ENCODE data around the gene CDH13. TPM values are rescaled to one million over a fixed set of nuclear protein-coding genes. Genes with fewer than 3 reads are reported as not detected.

CDH13 gene
- total RNA-seq, 2 donors from 2014 or later: not detected

GRCh38 chr16:83136419-83136818 is 509.6 kb downstream of the CDH13 start:
- Mint-ChIP-seq H3K4me3 (no peak overlapping the region), H3K27ac (no peak overlapping the region), H3K36me3 (ENCODE audit: insufficient read depth in 2 of 2) (no peaks in the 10 kb centered on the region), H3K4me1 (ENCODE audit: low read depth) (peaks cover 10% of the 10 kb centered on the region), H3K27me3 (ENCODE audit: low read depth) (no peaks in the 10 kb centered on the region), H3K9me3 (no peaks in the 10 kb centered on the region)
- ATAC-seq (replicated peaks in 1 of 2) (no peak), DNase-seq (no peak)

- DNase-seq (no peak), ATAC-seq (replicated peaks in 1 of 2) (no peak)
- Mint-ChIP-seq H3K4me3 (peak overlapping the region; percentile 38 to 46), H3K27ac (no peak overlapping the region), H3K36me3 (ENCODE audit: insufficient read depth in 2 of 2) (peaks cover 0 to 2% of the 10 kb centered on the region in 2 donors), H3K4me1 (ENCODE audit: low read depth) (peaks cover 10% of the 10 kb centered on the region), H3K27me3 (ENCODE audit: low read depth) (no peaks in the 10 kb centered on the region), H3K9me3 (no peaks in the 10 kb centered on the region)
These were observed 510.2 kb downstream of the CDH13 start for GRCh38 chr16:83136924-83137323.

GRCh38 chr16:83137326-83137781 is 510.6 kb downstream of the CDH13 start:
- H3K27me3 Mint-ChIP-seq (ENCODE audit: low read depth): no peaks in the 10 kb centered on the region
- H3K4me3 Mint-ChIP-seq: peak overlapping the region; percentile 38 to 46
- DNase-seq (peak; percentile 11), ATAC-seq (replicated peaks in 1 of 2) (peak; percentile 60 to 83)
- peaks cover 0 to 2% of the 10 kb centered on the region in 2 donors for H3K36me3 Mint-ChIP-seq (ENCODE audit: insufficient read depth in 2 of 2)
- H3K4me1 Mint-ChIP-seq (ENCODE audit: low read depth): peaks cover 10% of the 10 kb centered on the region
- H3K9me3 Mint-ChIP-seq: no peaks in the 10 kb centered on the region
- peak overlapping the region; percentile 7 for H3K27ac Mint-ChIP-seq

DNA sequence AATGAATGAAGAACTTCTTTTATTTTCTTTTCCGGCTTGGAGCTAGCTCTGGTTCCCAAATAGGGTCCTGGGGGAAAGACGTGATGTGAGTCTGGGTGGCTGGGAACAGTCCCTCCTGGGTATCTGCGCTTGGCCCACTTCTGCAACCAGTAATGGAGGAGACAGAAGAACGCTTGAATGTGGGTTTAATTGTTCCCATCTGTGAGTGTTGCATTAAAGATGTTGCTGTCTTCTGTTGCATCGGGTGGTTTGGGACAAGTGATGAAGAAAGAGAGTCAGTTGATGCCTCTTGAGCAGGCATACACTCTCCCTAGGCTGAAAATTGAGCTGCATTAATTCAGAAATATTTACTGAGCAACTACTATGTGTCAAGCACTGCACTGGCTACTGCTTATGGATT is 511.1 kb downstream of the CDH13 start:
- Mint-ChIP-seq H3K36me3 (ENCODE audit: insufficient read depth in 2 of 2) (peaks cover 0 to 2% of the 10 kb centered on the region in 2 donors), H3K27ac (no peak overlapping the region), H3K4me3 (peak overlapping the region in 1 of 2 donors; percentile 46), H3K27me3 (ENCODE audit: low read depth) (no peaks in the 10 kb centered on the region), H3K9me3 (no peaks in the 10 kb centered on the region), H3K4me1 (ENCODE audit: low read depth) (peaks cover 10% of the 10 kb centered on the region)
- no peak for DNase-seq
- no peak for ATAC-seq (replicated peaks in 1 of 2)

GRCh38 chr16:83138512-83138911 is 511.7 kb downstream of the CDH13 start:
- no peak for ATAC-seq (replicated peaks in 1 of 2)
- Mint-ChIP-seq H3K36me3 (ENCODE audit: insufficient read depth in 2 of 2) (peaks cover 0 to 2% of the 10 kb centered on the region in 2 donors), H3K4me1 (ENCODE audit: low read depth) (peaks cover 10% of the 10 kb centered on the region), H3K27me3 (ENCODE audit: low read depth) (no peaks in the 10 kb centered on the region), H3K9me3 (no peaks in the 10 kb centered on the region), H3K4me3 (no peak overlapping the region), H3K27ac (no peak overlapping the region)
- DNase-seq: no peak

- Mint-ChIP-seq H3K36me3 (ENCODE audit: insufficient read depth in 2 of 2) (peaks cover 0 to 2% of the 10 kb centered on the region in 2 donors), H3K4me3 (no peak overlapping the region), H3K4me1 (ENCODE audit: low read depth) (peaks cover 10% of the 10 kb centered on the region), H3K27ac (no peak overlapping the region), H3K9me3 (no peaks in the 10 kb centered on the region), H3K27me3 (ENCODE audit: low read depth) (no peaks in the 10 kb centered on the region)
- DNase-seq: no peak
- no peak for ATAC-seq (replicated peaks in 1 of 2)
These were observed 512.4 kb downstream of the CDH13 start for GRCh38 chr16:83138976-83139690.

DNA sequence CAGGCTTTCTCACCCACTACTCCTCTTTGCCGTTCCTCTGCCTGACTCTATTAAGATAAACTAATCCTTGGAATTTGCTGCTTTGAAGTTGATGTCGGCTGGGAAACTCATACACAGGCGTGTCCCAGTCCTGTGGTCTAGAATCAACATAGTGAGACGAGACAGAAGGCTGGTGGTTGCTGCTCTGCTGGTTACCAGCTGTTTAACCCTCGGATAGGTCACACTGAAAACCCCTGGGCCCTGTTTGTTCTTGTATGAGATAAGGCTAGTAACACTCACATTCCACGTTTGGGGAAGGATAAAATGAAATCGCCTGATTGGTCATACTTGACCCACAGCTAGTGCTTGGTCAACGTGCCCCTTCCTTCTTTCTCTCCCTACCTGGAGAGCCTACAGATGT is 517.0 kb downstream of the CDH13 start:
- Mint-ChIP-seq H3K27me3 (ENCODE audit: low read depth) (no peaks in the 10 kb centered on the region), H3K4me3 (no peak overlapping the region), H3K36me3 (ENCODE audit: insufficient read depth in 2 of 2) (peaks cover 0 to 2% of the 10 kb centered on the region in 2 donors), H3K27ac (no peak overlapping the region), H3K9me3 (no peaks in the 10 kb centered on the region), H3K4me1 (ENCODE audit: low read depth) (no peaks in the 10 kb centered on the region)
- ATAC-seq (replicated peaks in 1 of 2): no peak
- DNase-seq: no peak

GRCh38 chr16:83145297-83145696 is 518.5 kb downstream of the CDH13 start:
- H3K27me3 Mint-ChIP-seq (ENCODE audit: low read depth): no peaks in the 10 kb centered on the region
- no peak overlapping the region for H3K27ac Mint-ChIP-seq
- no peak for ATAC-seq (replicated peaks in 1 of 2)
- no peaks in the 10 kb centered on the region for H3K4me1 Mint-ChIP-seq (ENCODE audit: low read depth)
- peaks cover 0 to 2% of the 10 kb centered on the region in 2 donors for H3K36me3 Mint-ChIP-seq (ENCODE audit: insufficient read depth in 2 of 2)
- DNase-seq: no peak
- no peak overlapping the region for H3K4me3 Mint-ChIP-seq
- H3K9me3 Mint-ChIP-seq: peaks cover 0 to 2% of the 10 kb centered on the region in 2 donors

DNA sequence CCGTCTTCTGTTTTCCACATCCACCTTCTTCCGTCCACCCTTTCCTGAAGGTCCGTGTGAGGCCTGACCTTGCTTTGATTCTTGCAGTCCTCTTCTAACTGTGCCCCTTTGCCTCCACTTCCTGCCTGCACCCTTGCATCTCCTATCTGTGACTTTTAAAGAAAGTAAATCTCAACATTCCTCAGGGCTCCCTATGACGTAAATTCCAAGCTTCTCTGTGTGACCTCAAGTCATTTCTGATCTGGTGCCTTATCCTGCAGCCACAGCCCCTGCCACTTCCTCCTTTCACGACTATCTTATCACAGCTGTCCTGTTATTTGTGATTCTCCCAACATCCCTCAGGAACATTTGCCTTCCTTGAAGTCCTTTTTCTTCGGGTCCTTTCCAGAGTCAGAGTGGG is 520.5 kb downstream of the CDH13 start:
- H3K27ac Mint-ChIP-seq: no peak overlapping the region
- H3K4me1 Mint-ChIP-seq (ENCODE audit: low read depth): no peaks in the 10 kb centered on the region
- H3K4me3 Mint-ChIP-seq: no peak overlapping the region
- H3K36me3 Mint-ChIP-seq (ENCODE audit: insufficient read depth in 2 of 2): no peaks in the 10 kb centered on the region
- H3K27me3 Mint-ChIP-seq (ENCODE audit: low read depth): no peaks in the 10 kb centered on the region
- no peak for ATAC-seq (replicated peaks in 1 of 2)
- DNase-seq: no peak
- H3K9me3 Mint-ChIP-seq: peaks cover 0 to 3% of the 10 kb centered on the region in 2 donors

- Mint-ChIP-seq H3K4me1 (ENCODE audit: low read depth) (no peaks in the 10 kb centered on the region), H3K9me3 (peaks cover 0 to 5% of the 10 kb centered on the region in 2 donors), H3K27ac (no peak overlapping the region), H3K27me3 (ENCODE audit: low read depth) (peaks cover 4% of the 10 kb centered on the region), H3K36me3 (ENCODE audit: insufficient read depth in 2 of 2) (no peaks in the 10 kb centered on the region), H3K4me3 (no peak overlapping the region)
- ATAC-seq (replicated peaks in 1 of 2) (no peak), DNase-seq (no peak)
These were observed 531.7 kb downstream of the CDH13 start for GRCh38 chr16:83158320-83158957.

DNA sequence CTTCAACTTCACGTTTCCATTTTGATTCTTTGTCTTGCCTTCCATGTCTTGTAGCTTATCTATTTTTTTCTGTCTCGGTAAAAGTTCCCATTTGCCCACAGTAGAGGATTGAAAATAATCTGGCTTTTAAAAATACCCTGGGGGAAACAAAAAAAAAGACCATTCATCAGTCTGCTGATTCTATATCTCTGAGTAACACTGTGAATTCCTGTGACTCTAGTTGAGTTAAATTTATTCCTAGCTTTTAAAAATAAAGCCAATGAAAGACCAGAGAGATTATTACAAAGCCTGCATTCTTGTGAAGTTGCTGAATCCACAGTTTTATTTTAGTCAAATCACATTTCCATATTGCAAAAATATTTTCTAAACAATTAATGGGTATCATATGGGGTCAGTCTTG is 532.3 kb downstream of the CDH13 start:
- no peak overlapping the region for H3K4me3 Mint-ChIP-seq
- DNase-seq (no peak), ATAC-seq (replicated peaks in 1 of 2) (no peak)
- no peaks in the 10 kb centered on the region for H3K4me1 Mint-ChIP-seq (ENCODE audit: low read depth)
- no peak overlapping the region for H3K27ac Mint-ChIP-seq
- peaks cover under 1 to 8% of the 10 kb centered on the region in 2 donors for H3K9me3 Mint-ChIP-seq
- H3K36me3 Mint-ChIP-seq (ENCODE audit: insufficient read depth in 2 of 2): no peaks in the 10 kb centered on the region
- H3K27me3 Mint-ChIP-seq (ENCODE audit: low read depth): peaks cover 6% of the 10 kb centered on the region

DNA sequence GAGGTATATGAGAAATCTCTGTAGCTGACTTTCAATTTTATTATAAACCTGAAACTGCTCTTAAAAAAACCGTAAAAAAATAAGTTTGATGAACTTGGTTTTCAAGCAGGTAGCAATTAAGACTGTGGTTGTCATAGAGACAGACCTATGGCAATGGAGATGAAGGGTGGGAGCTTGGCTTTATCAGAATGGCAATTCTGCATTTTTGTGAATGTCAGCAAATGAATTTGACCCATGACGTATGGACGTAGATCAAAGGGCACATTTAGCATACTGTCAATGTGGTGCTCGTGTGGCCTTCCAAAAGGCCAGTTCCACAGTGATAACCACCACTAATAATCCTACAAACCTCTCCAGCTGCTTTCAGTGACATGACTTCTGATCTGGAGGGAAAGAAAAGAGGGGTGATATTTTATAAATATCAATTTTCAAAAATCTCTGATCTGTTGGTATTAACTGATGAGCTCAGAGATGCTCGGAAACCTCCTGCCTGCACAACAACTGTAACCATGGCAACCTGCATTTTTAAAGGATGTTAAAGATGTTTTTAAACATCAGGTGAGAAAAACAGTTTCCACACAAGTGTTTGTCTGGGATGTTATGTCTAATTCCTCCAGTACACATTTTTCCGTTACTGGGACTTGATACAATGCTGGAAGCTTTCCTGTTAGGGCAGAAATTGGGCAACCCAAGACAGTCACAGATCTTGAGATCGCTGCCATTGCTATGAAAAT is 533.7 kb downstream of the CDH13 start:
- H3K27ac Mint-ChIP-seq: no peak overlapping the region
- no peak overlapping the region for H3K4me3 Mint-ChIP-seq
- no peaks in the 10 kb centered on the region for H3K4me1 Mint-ChIP-seq (ENCODE audit: low read depth)
- no peak for ATAC-seq (replicated peaks in 1 of 2)
- H3K36me3 Mint-ChIP-seq (ENCODE audit: insufficient read depth in 2 of 2): no peaks in the 10 kb centered on the region
- peaks cover 2 to 8% of the 10 kb centered on the region in 2 donors for H3K9me3 Mint-ChIP-seq
- peaks cover 6% of the 10 kb centered on the region for H3K27me3 Mint-ChIP-seq (ENCODE audit: low read depth)
- DNase-seq: no peak

DNA sequence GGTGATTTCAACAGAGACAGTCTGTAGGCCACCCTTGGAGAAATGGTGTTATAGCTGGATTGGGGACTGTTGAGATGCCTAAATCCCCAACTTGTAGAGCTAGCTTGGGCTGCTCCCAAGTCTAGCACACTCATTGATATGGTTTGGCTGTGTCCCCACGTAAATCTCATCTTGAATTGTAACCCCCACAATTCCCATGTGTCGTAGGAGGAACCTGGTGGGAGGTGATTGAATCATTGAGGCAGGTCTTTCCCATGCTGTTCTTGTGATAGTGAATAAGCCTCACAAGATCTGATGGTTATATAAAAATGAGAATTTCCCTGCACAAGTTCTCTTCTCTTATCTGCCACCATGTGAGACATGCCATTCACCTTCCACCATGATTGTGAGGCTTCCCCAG is 536.0 kb downstream of the CDH13 start:
- Mint-ChIP-seq H3K4me3 (no peak overlapping the region), H3K27me3 (ENCODE audit: low read depth) (peaks cover 6% of the 10 kb centered on the region), H3K36me3 (ENCODE audit: insufficient read depth in 2 of 2) (no peaks in the 10 kb centered on the region), H3K27ac (no peak overlapping the region), H3K4me1 (ENCODE audit: low read depth) (no peaks in the 10 kb centered on the region), H3K9me3 (peaks cover 2 to 8% of the 10 kb centered on the region in 2 donors)
- no peak for ATAC-seq (replicated peaks in 1 of 2)
- no peak for DNase-seq

Data from activated T-cell treated with anti-CD3 and anti-CD28 coated beads, Interleukin-2, amount 50 U/mL, for 72 hours (primary cell).